HEK293 (cell line): Measurements from ENCODE around the gene DUSP1.

ENCODE experiments used
- CTCF ChIA-PET: fragments of 350-600 bp; formaldehyde crosslinking; extraction: SDS; loops from one replicate; lab custom pipeline; 2021; ENCODE audit warnings: antibody characterized with exemption; lab: Yijun Ruan, JAX
- POLR2A ChIA-PET: fragments of 300-600 bp; formaldehyde crosslinking; extraction: SDS; loops from one replicate; lab custom pipeline; 2020; ENCODE audit warnings: antibody characterized with exemption, inconsistent platforms; lab: Yijun Ruan, JAX
- H3K27ac ChIP-seq: fragments of 200-500 bp; sonication (Bioruptor generic); 2 replicates; pipeline ENCODE4 v1.5.1; 2014; ENCODE audit warnings: low read depth, low read length, control low read depth, inconsistent platforms; ENCODE audit errors: extremely low read depth
- H3K36me3 ChIP-seq, 2 experiments: fragments of 200-500 bp in 1 of 2; sonication (Bioruptor generic) in 1 of 2; 1 replicate in 1 of 2; 2 replicates in 1 of 2; pipeline ENCODE4 v1.5.1; 2014 to 2017; ENCODE audit warnings: inconsistent platforms in 2 of 2, low read length in 2 of 2; ENCODE audit not compliant: control insufficient read depth in 2 of 2, insufficient read depth in 1 of 2
- H3K4me1 ChIP-seq: fragments of 200-500 bp; sonication (Bioruptor generic); 2 replicates; pipeline ENCODE4 v1.5.1; 2014; ENCODE audit warnings: mild to moderate bottlenecking, low read length, inconsistent platforms; ENCODE audit not compliant: control insufficient read depth, insufficient read depth
- H3K4me3 ChIP-seq: 2 replicates; pipeline ENCODE4 v1.5.1; 2011; ENCODE audit warnings: low read depth, mild to moderate bottlenecking, control low read depth, low read length, moderate library complexity
- H3K9me3 ChIP-seq: fragments of 200-500 bp; sonication (Bioruptor generic); 2 replicates; pipeline ENCODE4 v1.5.1; 2014; ENCODE audit warnings: low read depth, low read length, inconsistent platforms; ENCODE audit not compliant: control insufficient read depth, insufficient read depth
- BCL6B ChIP-seq: fragments of 450-650 bp; formaldehyde crosslinking; IDR thresholded peaks from 2 replicates; pipeline ENCODE4 v1.5.1; 2017; ENCODE audit warnings: missing biosample characterization, missing genetic modification characterization
- CTCF ChIP-seq: fragments of 450-650 bp; formaldehyde crosslinking; IDR thresholded peaks from 2 replicates; pipeline ENCODE4 v1.5.1; 2016; ENCODE audit warnings: missing biosample characterization, missing genetic modification characterization
- IKZF3 ChIP-seq: fragments of 450-650 bp; IDR thresholded peaks from 2 replicates; pipeline ENCODE4 v1.5.0; 2018; ENCODE audit warnings: missing biosample characterization, mild to moderate bottlenecking, missing genetic modification characterization, moderate library complexity
- KLF9 ChIP-seq: fragments of 450-650 bp; formaldehyde crosslinking; IDR thresholded peaks from 2 replicates; pipeline ENCODE4 v1.5.1; 2016; ENCODE audit warnings: missing biosample characterization, missing genetic modification characterization, low read depth
- MEIS1 ChIP-seq: sonication (generic); formaldehyde crosslinking; IDR thresholded peaks from 2 replicates; pipeline ENCODE4 v1.8.1; 2022; ENCODE audit warnings: missing genetic modification reagents, mild to moderate bottlenecking, borderline replicate concordance
- OVOL3 ChIP-seq: fragments of 450-650 bp; formaldehyde crosslinking; IDR thresholded peaks from 2 replicates; pipeline ENCODE4 v1.5.1; 2016; ENCODE audit warnings: missing biosample characterization, missing genetic modification characterization
- PBX3 ChIP-seq: sonication (generic); formaldehyde crosslinking; IDR thresholded peaks from 2 replicates; pipeline ENCODE4 v1.8.1; 2022; ENCODE audit warnings: mild to moderate bottlenecking, moderate library complexity, missing genetic modification reagents
- SP3 ChIP-seq: fragments of 450-650 bp; formaldehyde crosslinking; IDR thresholded peaks from 2 replicates; pipeline ENCODE4 v1.5.1; 2016; ENCODE audit warnings: missing biosample characterization, missing genetic modification characterization
- TSHZ1 ChIP-seq: fragments of 450-650 bp; formaldehyde crosslinking; IDR thresholded peaks from 2 replicates; pipeline ENCODE4 v1.5.1; 2016; ENCODE audit warnings: missing biosample characterization, missing genetic modification characterization, borderline replicate concordance
- ZBTB17 ChIP-seq: fragments of 450-650 bp; formaldehyde crosslinking; IDR thresholded peaks from 2 replicates; pipeline ENCODE4 v1.5.1; 2016; ENCODE audit warnings: missing biosample characterization, missing genetic modification characterization
- ZBTB49 ChIP-seq: fragments of 450-650 bp; formaldehyde crosslinking; IDR thresholded peaks from 2 replicates; pipeline ENCODE4 v1.5.1; 2016; ENCODE audit warnings: missing biosample characterization, missing genetic modification characterization, low read depth
- ZEB2 ChIP-seq: fragments of 450-650 bp; formaldehyde crosslinking; IDR thresholded peaks from 2 replicates; pipeline ENCODE4 v1.5.1; 2016; ENCODE audit warnings: missing biosample characterization, missing genetic modification characterization
- ZIC2 ChIP-seq: fragments of 450-650 bp; formaldehyde crosslinking; IDR thresholded peaks from 2 replicates; pipeline ENCODE4 v1.5.1; 2016; ENCODE audit warnings: missing biosample characterization, missing genetic modification characterization
- ZNF132 ChIP-seq: fragments of 450-650 bp; formaldehyde crosslinking; IDR thresholded peaks from 2 replicates; pipeline ENCODE4 v1.5.1; 2017; ENCODE audit warnings: missing biosample characterization, missing genetic modification characterization, borderline replicate concordance
- ZNF155 ChIP-seq: fragments of 450-650 bp; formaldehyde crosslinking; IDR thresholded peaks from 2 replicates; pipeline ENCODE4 v1.5.1; 2016; ENCODE audit warnings: missing biosample characterization, missing genetic modification characterization
- ZNF221 ChIP-seq: fragments of 450-650 bp; formaldehyde crosslinking; IDR thresholded peaks from 2 replicates; pipeline ENCODE4 v1.5.1; 2017; ENCODE audit warnings: missing biosample characterization, missing genetic modification characterization, borderline replicate concordance
- ZNF335 ChIP-seq: fragments of 450-650 bp; formaldehyde crosslinking; conservative IDR thresholded peaks from 2 replicates; pipeline ENCODE4 v1.5.1; 2016; ENCODE audit warnings: missing biosample characterization, missing genetic modification characterization
- ZNF341 ChIP-seq: fragments of 450-650 bp; formaldehyde crosslinking; IDR thresholded peaks from 2 replicates; pipeline ENCODE4; 2016; ENCODE audit warnings: low read depth, missing biosample characterization, missing genetic modification characterization
- ZNF416 ChIP-seq: fragments of 450-650 bp; formaldehyde crosslinking; IDR thresholded peaks from 2 replicates; pipeline ENCODE4 v1.5.1; 2016; ENCODE audit warnings: missing biosample characterization, missing genetic modification characterization
- ZNF423 ChIP-seq: fragments of 450-650 bp; formaldehyde crosslinking; IDR thresholded peaks from 2 replicates; pipeline ENCODE4 v1.5.1; 2016; ENCODE audit warnings: missing biosample characterization, missing genetic modification characterization
- ZNF514 ChIP-seq: fragments of 450-650 bp; formaldehyde crosslinking; IDR thresholded peaks from 2 replicates; pipeline ENCODE4 v1.5.1; 2016; ENCODE audit warnings: missing biosample characterization, missing genetic modification characterization
- ZNF639 ChIP-seq: fragments of 450-650 bp; formaldehyde crosslinking; IDR thresholded peaks from 2 replicates; pipeline ENCODE4 v1.5.1; 2016; ENCODE audit warnings: missing biosample characterization, missing genetic modification characterization
- ZNF654 ChIP-seq: fragments of 450-650 bp; formaldehyde crosslinking; IDR thresholded peaks from 2 replicates; pipeline ENCODE4 v1.5.1; 2016; ENCODE audit warnings: low read depth, missing biosample characterization, missing genetic modification characterization
- ZNF707 ChIP-seq: fragments of 450-650 bp; formaldehyde crosslinking; IDR thresholded peaks from 2 replicates; pipeline ENCODE4 v1.5.1; 2016; ENCODE audit warnings: missing biosample characterization, missing genetic modification characterization
- ZNF777 ChIP-seq: fragments of 450-650 bp; formaldehyde crosslinking; IDR thresholded peaks from 2 replicates; pipeline ENCODE4 v1.5.1; 2017; ENCODE audit warnings: missing biosample characterization, missing genetic modification characterization, borderline replicate concordance

The DUSP1 gene

GRCh38 chr5:172764861-172765765, 5.9 kb downstream of the DUSP1 start:
- peak overlapping the region; percentile 68 for H3K27ac ChIP-seq
- TF ChIP-seq PBX3 (no peak), KLF9 (tag by site-specific recombination) (peak; percentile 75), BCL6B (no peak), ZNF654 (tag by site-specific recombination) (no peak), ZNF132 (tag by site-specific recombination) (no peak), TSHZ1 (tag by site-specific recombination) (peak; percentile 91; the same call in 1 of the 2 replicates), ZNF335 (tag by site-specific recombination) (no peak), ZNF155 (tag by site-specific recombination) (no peak), IKZF3 (peak; percentile 93), ZIC2 (peak; percentile 94), ZNF777 (tag by site-specific recombination) (no peak), ZBTB49 (tag by site-specific recombination) (no peak), ZBTB17 (peak; percentile 97), ZNF639 (tag by site-specific recombination) (peak; percentile 80), CTCF (peak; percentile 36; the same call in 1 of the 2 replicates), ZNF341 (peak; percentile 98), ZNF514 (tag by site-specific recombination) (no peak), MEIS1 (CRISPR knock-in tag) (no peak), ZNF423 (tag by site-specific recombination) (no peak), SP3 (tag by site-specific recombination) (peak; percentile 50; the same call in 1 of the 2 replicates), ZEB2 (tag by site-specific recombination) (0 out of 2 replicates have a peak, but pooled peaks have one; percentile 77), ZNF416 (no peak), ZNF221 (tag by site-specific recombination) (no peak), OVOL3 (no peak), ZNF707 (no peak)

More at GRCh38 chr5:172764861-172765765, 5.9 kb downstream of the DUSP1 start:
- Histone ChIP-seq H3K4me1 (peaks cover 22% of the 10 kb centered on the region; the same call in 1 of the 2 replicates), H3K4me3 (peak overlapping the region; percentile 25), H3K9me3 (no peaks in the 10 kb centered on the region), H3K36me3 (peaks cover 0 to 29% of the 10 kb centered on the region in 2 experiments; a peak in 1 of 3 replicates)
- ChIA-PET CTCF (interaction anchor here (0.6 to 2.6 kb wide), 10 partner anchors 15 to 251 kb away, joined by 3 to 15 read pairs (median 3); no protein-coding TSS in a partner anchor), POLR2A (interaction anchor here (0.5 to 2.0 kb wide), 14 partner anchors 11 to 194 kb away, joined by 3 to 16 read pairs (median 6); partner anchors contain the start of gene RPL26L1)
